Right renal pelvis (tissue), 4 donors: ENCODE data around the gene NPIPB6. TPM values are rescaled to one million over a fixed set of nuclear protein-coding genes. Genes with fewer than 3 reads are reported as not detected.
A peak's percentile ranks its signal among the peaks of the same experiment; 100 is the strongest.

Source experiments
- DNase-seq, 4 donors: peaks; one replicate each; pipeline ENCODE4 v3.0.0-alpha.2; 2013; ENCODE audit warnings: low read depth in 4 of 4, low spot score in 3 of 4, missing footprints in 1 of 4
- polyA plus RNA-seq, 4 donors: library from polyadenylated mRNA; unstranded; fragments of 120-200 nt; gene quantifications; one replicate each; pipeline ENCODE4 v1.2.1, GENCODE V29; 2013; ENCODE audit not compliant: insufficient read length in 4 of 4

The NPIPB6 gene
- polyA plus RNA-seq, 4 donors: 1.0 to 1.7 (median 1.3) TPM

GRCh38 chr16:28324235-28324886 is 38.9 kb downstream of the NPIPB6 start:
- no peak for DNase-seq

GRCh38 chr16:28321700-28322411 is 41.5 kb downstream of the NPIPB6 start:
- no peak for DNase-seq

- no peak for DNase-seq
Observed at GRCh38 chr16:28320741-28321140, 42.6 kb downstream of the NPIPB6 start.

- no peak for DNase-seq
Observed at GRCh38 chr16:28320023-28320561, 43.2 kb downstream of the NPIPB6 start.

GRCh38 chr16:28319476-28320022 is 43.8 kb downstream of the NPIPB6 start:
- DNase-seq: no peak

- DNase-seq: no peak
Observed at GRCh38 chr16:28318042-28318744, 45.1 kb downstream of the NPIPB6 start.

GRCh38 chr16:28317040-28317880 is 46.0 kb downstream of the NPIPB6 start:
- no peak for DNase-seq

GRCh38 chr16:28316054-28316453 is 47.3 kb downstream of the NPIPB6 start:
- no peak for DNase-seq

- no peak for DNase-seq
Observed at GRCh38 chr16:28313587-28313986, 49.7 kb downstream of the NPIPB6 start.

GRCh38 chr16:28312327-28312726 is 51.0 kb downstream of the NPIPB6 start:
- no peak for DNase-seq

GRCh38 chr16:28311913-28312312 is 51.4 kb downstream of the NPIPB6 start:
- no peak for DNase-seq

GRCh38 chr16:28311413-28311812 is 51.9 kb downstream of the NPIPB6 start:
- no peak for DNase-seq

- DNase-seq: no peak
Observed at GRCh38 chr16:28310796-28311195, 52.5 kb downstream of the NPIPB6 start.

GRCh38 chr16:28309811-28310311 is 53.4 kb downstream of the NPIPB6 start:
- DNase-seq: no peak

GRCh38 chr16:28308794-28309584 is 54.3 kb downstream of the NPIPB6 start:
- no peak for DNase-seq

GRCh38 chr16:28307936-28308335 is 55.4 kb downstream of the NPIPB6 start:
- no peak for DNase-seq

GRCh38 chr16:28304214-28304613 is 59.1 kb downstream of the NPIPB6 start:
- peak in 1 of 4 donors; percentile 25 for DNase-seq

- no peak for DNase-seq
Observed at GRCh38 chr16:28303132-28303531, 60.2 kb downstream of the NPIPB6 start.

GRCh38 chr16:28301620-28302019 is 61.7 kb downstream of the NPIPB6 start:
- DNase-seq: no peak
